Panc1 (cell line): ENCODE data around the gene RPS6KA6. TPM values are rescaled to one million over a fixed set of nuclear protein-coding genes. Genes with fewer than 3 reads are reported as not detected.

Experiments used
- ATAC-seq: fragments of 200-7000 bp; cut with Tn5 transposase; 2 replicates; pipeline ENCODE4 v1.9.1; 2020; ENCODE audit warnings: mild to moderate bottlenecking, moderate library complexity
- BruUV-seq: library from RNA; stranded (reverse); fragments of 400-500 nt; replicated peaks from 2 replicates; lab custom pipeline; 2021; lab: Mats Ljungman, UMichigan
- CTCF ChIA-PET: fragments of 300-600 bp; sonication (Branson Sonifier 250); formaldehyde crosslinking; loops from one replicate; lab custom pipeline; 2022; ENCODE audit warnings: antibody characterized with exemption; lab: Charles Lee
- POLR2A ChIA-PET: fragments of 300-600 bp; sonication (Branson Sonifier 250); formaldehyde crosslinking; loops from one replicate; lab custom pipeline; 2022; ENCODE audit warnings: antibody characterized with exemption; lab: Charles Lee
- DNase-seq: peaks from one replicate; pipeline ENCODE4 v3.0.0-alpha.2; 2010; ENCODE audit warnings: low read depth, low spot score
- H3K27ac ChIP-seq: 2 replicates; pipeline ENCODE4 v1.5.1; 2011; ENCODE audit warnings: mild to moderate bottlenecking, low read length, inconsistent platforms
- H3K27me3 ChIP-seq: fragments of 200-500 bp; sonication (Bioruptor generic); 2 replicates; pipeline ENCODE4 v1.6.0; 2014; ENCODE audit warnings: low read length, inconsistent platforms; ENCODE audit not compliant: control insufficient read depth, insufficient read depth
- H3K36me3 ChIP-seq: fragments of 200-500 bp; sonication (Bioruptor generic); 2 replicates; pipeline ENCODE4 v1.5.1; 2014; ENCODE audit warnings: inconsistent platforms, mild to moderate bottlenecking, low read length, moderate library complexity; ENCODE audit not compliant: control insufficient read depth, insufficient read depth
- H3K4me1 ChIP-seq: 2 replicates; pipeline ENCODE4 v1.5.1; 2011; ENCODE audit warnings: inconsistent platforms, mild to moderate bottlenecking, low read length, moderate library complexity; ENCODE audit not compliant: control insufficient read depth, insufficient read depth
- H3K4me3 ChIP-seq, 2 experiments: 2 replicates each; pipeline ENCODE4 v1.5.1; 2011 to 2012; ENCODE audit warnings: low read depth in 2 of 2, low read length in 2 of 2, mild to moderate bottlenecking in 2 of 2, inconsistent platforms in 1 of 2, moderate library complexity in 1 of 2
- H3K9me3 ChIP-seq: fragments of 200-500 bp; sonication (Bioruptor generic); 2 replicates; pipeline ENCODE4 v1.5.1; 2014; ENCODE audit warnings: low read depth, mild to moderate bottlenecking, inconsistent platforms, low read length, moderate library complexity; ENCODE audit not compliant: control insufficient read depth, insufficient read depth
- CTCF ChIP-seq: fragments of 450-650 bp; IDR thresholded peaks from 2 replicates; pipeline ENCODE4 v1.5.1; 2017; ENCODE audit warnings: mild to moderate bottlenecking
- POLR2AphosphoS5 ChIP-seq: IDR thresholded peaks from 2 replicates; pipeline ENCODE4 v1.6.1; 2012; ENCODE audit warnings: mild to moderate bottlenecking, low read depth, low read length, moderate library complexity
- REST ChIP-seq, 2 experiments: IDR thresholded peaks; 2 replicates each; pipeline ENCODE4 v1.6.1; 2011 to 2012; ENCODE audit warnings: low read depth in 2 of 2, control low read depth in 1 of 2, low read length in 1 of 2, mild to moderate bottlenecking in 1 of 2, moderate library complexity in 1 of 2; ENCODE audit not compliant: insufficient read depth in 1 of 2
- SIN3A ChIP-seq: IDR thresholded peaks from 2 replicates; pipeline ENCODE4 v1.6.1; 2012; ENCODE audit warnings: low read depth, mild to moderate bottlenecking, low read length, moderate library complexity, borderline replicate concordance; ENCODE audit not compliant: insufficient read depth
- TCF7L2 ChIP-seq: IDR thresholded peaks from 2 replicates; pipeline ENCODE4 v1.6.1; 2011; ENCODE audit warnings: mild to moderate bottlenecking, low read depth, low read length, inconsistent platforms
- in situ Hi-C: cut with HindIII; loops from 2 replicates; pipeline ENCODE4 v1.10.0; 2016; ENCODE audit warnings: low sequenced_read_pairs, low pct_unique_long_range_greater_than_20kb
- intact Hi-C: fragments of 100-400 bp; cut with micrococcal nuclease; formaldehyde crosslinking; loops from one replicate; pipeline ENCODE4 v1.10.0; 2022; ENCODE audit not compliant: unreplicated experiment
- total RNA-seq: library from RNA; stranded (reverse); gene quantifications from one replicate; pipeline ENCODE4 v1.2.1, GENCODE V29; 2021; ENCODE audit not compliant: unreplicated experiment

Gene RPS6KA6
- total RNA-seq, 1 experiment from 2014 or later = 0.05 TPM

GRCh38 chrX:84144281-84144680, 43.7 kb downstream of the RPS6KA6 start:
- no peak overlapping the region for H3K27ac ChIP-seq
- ChIA-PET POLR2A (no interaction called here), CTCF (no interaction called here)
- TF ChIP-seq POLR2AphosphoS5 = no peak
- TF ChIP-seq REST (IDR thresholded peaks at IDR 0.05; ENCODE audit: insufficient read depth in 1 of 2, low read depth in 2 of 2, low read length in 1 of 2) = no peak
- TF ChIP-seq SIN3A = no peak
- TF ChIP-seq TCF7L2 = no peak
- no peak for TF ChIP-seq CTCF
- DNase-seq = no peak
- no peaks in the 10 kb centered on the region for H3K9me3 ChIP-seq
- no peaks in the 10 kb centered on the region; the same call in 1 of the 2 replicates for H3K36me3 ChIP-seq
- ATAC-seq = no peak
- H3K4me1 ChIP-seq = no peaks in the 10 kb centered on the region
- in situ Hi-C loops (no loop called here), intact Hi-C loops (no loop called here)
- no peak overlapping the region for H3K4me3 ChIP-seq
- H3K27me3 ChIP-seq = no peaks in the 10 kb centered on the region
- no TSS peak for BruUV-seq

GRCh38 chrX:84133023-84133422, 55.0 kb downstream of the RPS6KA6 start:
- Histone ChIP-seq H3K4me3 (no peak overlapping the region), H3K4me1 (no peaks in the 10 kb centered on the region), H3K27ac (no peak overlapping the region), H3K36me3 (no peaks in the 10 kb centered on the region), H3K27me3 (no peaks in the 10 kb centered on the region), H3K9me3 (no peaks in the 10 kb centered on the region)
- no peak for TF ChIP-seq CTCF
- TF ChIP-seq REST (IDR thresholded peaks at IDR 0.05; ENCODE audit: insufficient read depth in 1 of 2, low read depth in 2 of 2, low read length in 1 of 2) = no peak
- no peak for TF ChIP-seq TCF7L2
- no peak for TF ChIP-seq POLR2AphosphoS5
- no peak for TF ChIP-seq SIN3A
- intact Hi-C loops = no loop called here
- no peak for ATAC-seq
- ChIA-PET CTCF (no interaction called here), POLR2A (no interaction called here)
- BruUV-seq = no TSS peak
- no peak for DNase-seq
- in situ Hi-C loops = no loop called here
